Measurements from ENCODE around the gene C2orf49. TPM values are rescaled to one million over a fixed set of nuclear protein-coding genes. Genes with fewer than 3 reads are reported as not detected.

Gene C2orf49
- total RNA-seq, 1 donor from 2014 or later = 19.3 TPM

DNA sequence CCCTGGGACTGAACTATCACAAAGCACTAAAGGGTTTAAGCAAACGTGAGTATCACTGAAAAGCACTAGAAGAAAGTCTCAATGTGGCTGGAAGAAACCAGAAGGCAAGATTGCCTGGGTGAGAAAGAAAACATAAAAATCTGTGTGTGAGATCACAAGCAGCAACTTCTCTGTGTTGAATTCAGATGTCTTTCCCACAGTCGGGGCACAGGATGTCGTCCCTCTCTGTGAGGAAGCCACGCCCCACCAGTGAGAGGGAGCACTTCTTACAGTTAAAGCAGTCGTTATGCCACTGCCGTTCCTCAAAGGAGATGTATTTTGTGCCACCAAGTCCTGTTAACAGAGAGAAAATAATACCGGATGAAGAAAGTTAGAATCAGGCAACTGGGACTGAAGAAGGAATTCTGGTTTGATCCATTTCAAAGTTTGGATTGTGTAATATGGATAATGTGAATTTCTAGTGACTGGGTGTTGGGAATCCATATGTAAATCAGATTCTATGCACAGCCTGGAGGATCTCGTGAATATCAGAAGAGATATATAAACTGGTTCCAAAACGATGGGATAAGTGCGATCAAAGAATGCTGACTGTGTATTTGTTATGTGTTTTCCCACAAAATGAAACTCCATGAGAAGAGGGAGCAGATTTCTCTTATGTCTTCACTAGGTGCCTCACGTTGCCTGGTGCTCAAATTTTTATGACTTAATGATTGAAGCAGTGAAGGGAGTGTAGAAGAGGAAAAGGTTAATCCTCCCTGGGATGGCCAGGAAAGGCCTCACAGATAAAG is 24.0 kb downstream of the C2orf49 start:
- no peak for DNase-seq (ENCODE audit: extremely low spot score, unreplicated experiment)
- Mint-ChIP-seq H3K36me3 (ENCODE audit: unreplicated experiment) (peaks cover 69% of the 10 kb centered on the region), H3K4me1 (ENCODE audit: unreplicated experiment) (no peaks in the 10 kb centered on the region), H3K27me3 (ENCODE audit: unreplicated experiment) (no peaks in the 10 kb centered on the region), H3K9me3 (ENCODE audit: unreplicated experiment) (peaks cover 11% of the 10 kb centered on the region), H3K4me3 (ENCODE audit: unreplicated experiment) (no peak overlapping the region), H3K27ac (ENCODE audit: unreplicated experiment) (no peak overlapping the region)
- TF ChIP-seq, protein P1, sequence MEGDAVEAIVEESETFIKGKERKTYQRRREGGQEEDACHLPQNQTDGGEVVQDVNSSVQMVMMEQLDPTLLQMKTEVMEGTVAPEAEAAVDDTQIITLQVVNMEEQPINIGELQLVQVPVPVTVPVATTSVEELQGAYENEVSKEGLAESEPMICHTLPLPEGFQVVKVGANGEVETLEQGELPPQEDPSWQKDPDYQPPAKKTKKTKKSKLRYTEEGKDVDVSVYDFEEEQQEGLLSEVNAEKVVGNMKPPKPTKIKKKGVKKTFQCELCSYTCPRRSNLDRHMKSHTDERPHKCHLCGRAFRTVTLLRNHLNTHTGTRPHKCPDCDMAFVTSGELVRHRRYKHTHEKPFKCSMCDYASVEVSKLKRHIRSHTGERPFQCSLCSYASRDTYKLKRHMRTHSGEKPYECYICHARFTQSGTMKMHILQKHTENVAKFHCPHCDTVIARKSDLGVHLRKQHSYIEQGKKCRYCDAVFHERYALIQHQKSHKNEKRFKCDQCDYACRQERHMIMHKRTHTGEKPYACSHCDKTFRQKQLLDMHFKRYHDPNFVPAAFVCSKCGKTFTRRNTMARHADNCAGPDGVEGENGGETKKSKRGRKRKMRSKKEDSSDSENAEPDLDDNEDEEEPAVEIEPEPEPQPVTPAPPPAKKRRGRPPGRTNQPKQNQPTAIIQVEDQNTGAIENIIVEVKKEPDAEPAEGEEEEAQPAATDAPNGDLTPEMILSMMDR (IDR thresholded peaks at IDR 0.05) = no peak

DNA sequence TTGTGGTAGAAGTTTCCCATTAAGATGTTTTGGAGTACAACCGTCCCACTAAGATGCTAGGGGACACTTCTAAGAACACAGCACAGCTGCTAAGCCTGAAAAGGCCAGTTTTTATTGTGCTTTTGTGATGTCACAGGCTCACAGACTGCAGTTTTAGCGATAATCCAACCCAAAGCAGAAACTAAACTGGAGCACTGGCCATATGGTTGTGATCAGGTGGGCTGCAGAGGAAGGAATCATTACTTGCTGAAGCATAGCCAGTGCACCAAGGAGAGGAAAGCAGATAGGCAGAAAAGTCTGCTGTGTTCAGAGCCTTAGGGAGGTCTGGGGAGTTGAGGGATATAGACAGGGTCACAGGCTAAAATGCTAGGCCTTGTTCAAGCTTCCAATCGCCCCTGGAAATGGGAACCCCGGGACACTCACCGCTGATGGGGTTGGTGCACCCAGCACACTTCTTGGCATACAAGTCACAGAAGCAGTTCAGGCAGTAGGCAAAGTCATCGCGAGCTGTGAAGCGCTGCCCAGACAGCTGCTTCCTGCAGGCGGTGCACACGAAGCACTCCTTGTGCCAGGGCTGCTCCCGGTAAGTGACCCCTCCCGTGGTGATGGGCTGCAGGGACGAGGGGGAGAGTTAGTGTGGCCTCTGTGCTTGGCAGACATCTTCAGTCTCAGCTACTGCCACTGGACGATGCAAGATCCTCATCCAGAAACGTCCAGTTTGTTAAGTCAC is 25.7 kb downstream of the C2orf49 start:
- Mint-ChIP-seq H3K27ac (ENCODE audit: unreplicated experiment) (no peak overlapping the region), H3K27me3 (ENCODE audit: unreplicated experiment) (no peaks in the 10 kb centered on the region), H3K9me3 (ENCODE audit: unreplicated experiment) (no peaks in the 10 kb centered on the region), H3K4me3 (ENCODE audit: unreplicated experiment) (no peak overlapping the region), H3K36me3 (ENCODE audit: unreplicated experiment) (peaks cover 69% of the 10 kb centered on the region), H3K4me1 (ENCODE audit: unreplicated experiment) (no peaks in the 10 kb centered on the region)
- DNase-seq (ENCODE audit: extremely low spot score, unreplicated experiment) = no peak
- TF ChIP-seq, protein P1 (IDR thresholded peaks at IDR 0.05) = no peak

DNA sequence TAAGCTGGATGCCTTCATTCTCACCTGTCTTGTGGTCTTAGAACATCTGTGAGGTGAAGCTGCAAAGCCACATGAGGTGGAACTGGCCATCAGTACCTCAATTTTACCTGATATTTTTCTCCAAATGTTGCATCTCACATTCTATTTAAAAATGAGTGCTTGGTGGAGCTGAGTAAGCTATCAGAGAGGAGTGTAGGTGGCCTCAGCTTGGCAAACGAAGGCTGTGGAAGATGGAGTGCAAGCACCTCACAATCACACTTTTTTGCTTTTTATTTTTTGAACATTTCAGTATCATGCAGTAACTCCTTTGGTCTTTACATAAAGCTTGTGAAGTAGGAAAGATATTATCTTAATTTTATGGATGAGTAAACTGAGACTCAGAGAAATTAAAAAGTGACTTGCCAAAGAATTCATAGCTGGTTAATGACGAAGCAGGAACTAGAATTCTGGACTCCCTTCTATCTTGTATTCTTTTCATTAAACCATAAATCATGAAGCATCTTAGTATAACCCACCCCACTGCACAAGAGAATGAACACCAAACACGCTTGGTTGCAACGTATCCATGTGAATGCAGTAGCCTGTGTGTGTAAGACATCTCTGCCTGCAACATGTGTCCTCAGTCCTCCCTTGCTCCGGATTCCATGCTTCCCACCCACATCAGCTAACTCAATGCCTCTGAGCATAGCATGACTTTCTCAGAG is 27.2 kb downstream of the C2orf49 start:
- TF ChIP-seq, protein P1 (IDR thresholded peaks at IDR 0.05) = no peak
- no peak overlapping the region for H3K27ac Mint-ChIP-seq (ENCODE audit: unreplicated experiment)
- no peaks in the 10 kb centered on the region for H3K9me3 Mint-ChIP-seq (ENCODE audit: unreplicated experiment)
- DNase-seq (ENCODE audit: extremely low spot score, unreplicated experiment) = no peak
- no peak overlapping the region for H3K4me3 Mint-ChIP-seq (ENCODE audit: unreplicated experiment)
- H3K27me3 Mint-ChIP-seq (ENCODE audit: unreplicated experiment) = no peaks in the 10 kb centered on the region
- H3K4me1 Mint-ChIP-seq (ENCODE audit: unreplicated experiment) = peaks cover 4% of the 10 kb centered on the region
- H3K36me3 Mint-ChIP-seq (ENCODE audit: unreplicated experiment) = peaks cover 64% of the 10 kb centered on the region

DNA sequence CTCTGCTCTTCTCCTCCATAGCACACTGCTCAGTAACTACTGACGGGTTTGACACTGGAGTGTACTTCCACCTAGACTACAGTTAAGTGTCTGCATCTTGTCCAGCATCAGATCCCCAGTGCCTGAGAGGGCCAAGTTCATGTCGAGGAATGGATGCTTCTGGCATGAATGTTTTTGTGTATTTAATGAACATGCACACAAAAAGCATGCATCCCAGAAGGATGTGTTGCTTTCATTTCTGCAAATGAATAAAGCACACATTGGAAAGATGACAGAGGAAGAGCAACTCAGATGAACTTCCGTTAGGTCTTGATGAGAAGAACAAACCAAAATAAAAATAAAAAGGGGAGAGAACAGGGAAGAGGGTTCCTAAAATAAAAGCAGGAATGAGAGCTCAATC is 27.9 kb downstream of the C2orf49 start:
- Mint-ChIP-seq H3K36me3 (ENCODE audit: unreplicated experiment) (peaks cover 67% of the 10 kb centered on the region), H3K4me3 (ENCODE audit: unreplicated experiment) (no peak overlapping the region), H3K27me3 (ENCODE audit: unreplicated experiment) (no peaks in the 10 kb centered on the region), H3K9me3 (ENCODE audit: unreplicated experiment) (no peaks in the 10 kb centered on the region), H3K27ac (ENCODE audit: unreplicated experiment) (no peak overlapping the region), H3K4me1 (ENCODE audit: unreplicated experiment) (peaks cover 10% of the 10 kb centered on the region)
- DNase-seq (ENCODE audit: extremely low spot score, unreplicated experiment) = no peak
- TF ChIP-seq, protein P1 (IDR thresholded peaks at IDR 0.05) = no peak
